Stimulated activated naive CD8-positive, alpha-beta T cell treated with anti-CD3 and anti-CD28 coated beads, Interleukin-15, amount 100 ng/mL, for 72 hours (primary cell): Measurements from ENCODE around the gene ABHD16B.
"Not testable (repeated sequence)": the region's sequence is repeated elsewhere in the genome, so short reads cannot be mapped to it uniquely, and the experiment has no call there.

ENCODE experiments used
- ATAC-seq: fragments of 150-1000 bp; cut with Tn5 transposase; 2 replicates; pipeline ENCODE4 v1.10.0; 2021; ENCODE audit warnings: mild to moderate bottlenecking, moderate library complexity
- DNase-seq, 2 donors: peaks; one replicate each; pipeline ENCODE4 v3.0.0; 2021 to 2022
- H3K27ac Mint-ChIP-seq, 2 donors: one replicate each; pipeline ENCODE4 v1.8.0; 2022; ENCODE audit warnings: mild to moderate bottlenecking in 2 of 2, mixed read lengths in 2 of 2, moderate library complexity in 2 of 2
- H3K27me3 Mint-ChIP-seq: one replicate; pipeline ENCODE4 v1.8.0; 2022; ENCODE audit warnings: mixed read lengths
- H3K4me1 Mint-ChIP-seq: one replicate; pipeline ENCODE4 v1.8.0; 2022; ENCODE audit warnings: mild to moderate bottlenecking, mixed read lengths
- H3K4me3 Mint-ChIP-seq, 2 donors: one replicate each; pipeline ENCODE4 v1.8.0; 2022; ENCODE audit warnings: mild to moderate bottlenecking in 2 of 2, mixed read lengths in 2 of 2, moderate library complexity in 1 of 2
- H3K9me3 Mint-ChIP-seq, 2 donors: one replicate each; pipeline ENCODE4 v1.8.0; 2022; ENCODE audit warnings: mixed read lengths in 2 of 2

Gene ABHD16B

DNA sequence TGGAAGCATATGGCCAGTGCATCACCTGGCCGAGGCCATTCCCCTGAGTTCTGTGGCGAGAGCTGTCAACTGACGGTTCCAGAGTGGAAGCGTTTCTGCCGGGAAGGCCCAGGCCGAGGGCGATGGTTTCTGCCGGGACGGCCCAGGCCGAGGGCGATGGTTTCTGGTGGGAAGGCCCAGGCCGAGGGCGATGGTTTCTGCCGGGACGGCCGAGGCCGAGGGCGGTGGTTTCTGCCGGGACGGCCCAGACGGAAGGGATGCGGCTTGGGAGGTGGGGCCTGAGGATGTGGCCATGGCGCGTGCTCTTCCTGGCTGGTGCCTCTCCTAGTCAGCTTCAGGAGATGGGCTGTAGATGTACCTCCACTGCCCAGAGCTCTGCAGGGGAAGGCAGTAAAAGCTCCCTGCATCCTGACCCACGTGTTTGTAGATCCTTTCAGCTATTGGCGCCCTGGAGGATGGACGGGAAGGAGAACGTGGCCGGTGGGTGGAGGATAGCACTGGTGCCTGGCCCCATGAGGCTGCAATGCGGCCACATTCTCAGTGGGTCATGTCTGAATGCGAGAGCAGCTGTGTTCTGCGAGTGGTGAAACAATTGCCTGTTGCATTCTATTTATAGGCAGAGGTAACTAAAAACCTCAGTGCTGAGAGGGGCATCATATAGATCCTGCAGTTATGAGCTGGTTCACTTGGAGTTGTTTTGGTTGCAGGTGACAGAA lies 16.6 kb downstream of the ABHD16B start:
- DNase-seq (no peak), ATAC-seq (no peak)
- no peaks in the 10 kb centered on the region for H3K9me3 Mint-ChIP-seq
- no peak overlapping the region for H3K27ac Mint-ChIP-seq
- no peaks in the 10 kb centered on the region for H3K27me3 Mint-ChIP-seq
- peaks cover 9% of the 10 kb centered on the region for H3K4me1 Mint-ChIP-seq
- no peak overlapping the region for H3K4me3 Mint-ChIP-seq

- ATAC-seq, result no peak
- H3K27me3 Mint-ChIP-seq, result no peaks in the 10 kb centered on the region
- H3K4me3 Mint-ChIP-seq, result no peak overlapping the region
- H3K4me1 Mint-ChIP-seq, result no peaks in the 10 kb centered on the region
- no peak for DNase-seq
- no peaks in the 10 kb centered on the region for H3K9me3 Mint-ChIP-seq
- H3K27ac Mint-ChIP-seq, result no peak overlapping the region
Observed at GRCh38 chr20:63878899-63879663, 17.8 kb downstream of the ABHD16B start.

DNA sequence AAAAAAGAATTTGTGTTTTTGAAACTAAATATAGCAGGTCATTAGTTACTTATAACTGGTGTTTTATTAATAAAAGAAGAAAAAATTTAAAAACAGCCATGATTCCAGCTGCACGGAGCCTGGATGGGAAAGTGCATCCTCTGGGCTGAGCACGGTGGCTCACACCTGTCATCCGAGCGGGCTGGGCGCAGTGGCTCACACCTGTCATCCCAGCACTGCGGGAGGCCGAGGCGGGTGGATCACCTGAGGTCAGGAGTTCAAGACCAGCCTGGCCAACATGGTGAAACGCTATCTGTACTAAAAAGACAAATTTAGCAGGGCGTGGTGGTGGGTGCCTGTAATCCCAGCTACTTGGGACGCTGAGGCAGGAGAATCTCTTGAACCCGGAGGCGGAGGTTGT lies 19.6 kb downstream of the ABHD16B start:
- H3K27ac Mint-ChIP-seq, DNase-seq, H3K27me3 Mint-ChIP-seq, H3K4me3 Mint-ChIP-seq, H3K9me3 Mint-ChIP-seq, ATAC-seq: not testable (repeated sequence)
- peaks cover 17% of the 10 kb centered on the region for H3K4me1 Mint-ChIP-seq

DNA sequence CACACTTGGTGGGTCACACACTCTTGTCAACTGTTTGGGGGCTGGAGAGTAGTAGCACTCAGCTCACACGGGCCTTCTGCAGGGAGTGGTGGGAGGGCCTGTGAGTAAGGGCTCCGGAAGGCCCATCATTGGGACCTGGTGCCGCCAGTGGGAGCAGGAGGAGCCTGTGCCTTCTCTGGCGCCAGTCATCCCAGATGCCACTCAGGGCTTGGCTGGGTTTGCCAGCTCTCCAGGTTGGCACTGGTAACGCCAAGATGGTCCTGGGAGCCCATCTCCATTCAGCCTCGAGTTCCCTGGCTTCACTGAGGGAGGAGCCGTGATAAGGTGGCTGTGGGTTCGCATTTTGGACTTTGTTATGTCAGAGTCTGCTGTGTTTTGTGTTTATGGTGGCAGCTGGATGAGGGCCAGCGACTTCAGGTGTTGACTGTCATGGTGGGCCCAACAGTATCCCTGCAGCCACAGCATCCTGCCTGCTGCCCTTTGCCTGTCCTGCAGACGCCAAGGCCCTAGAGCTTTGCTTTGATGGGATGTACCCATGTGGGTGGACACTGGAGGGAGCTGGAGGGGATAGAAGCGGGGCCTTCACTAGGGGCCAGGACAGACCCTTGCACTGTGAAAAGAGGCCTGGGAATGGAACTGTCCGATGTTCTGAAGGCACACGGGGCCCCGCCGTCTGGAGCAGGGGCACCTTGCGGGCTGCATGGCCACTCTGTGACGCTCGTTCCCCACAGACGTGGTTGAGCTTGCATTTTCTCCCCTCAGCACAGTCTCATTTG lies 20.3 kb downstream of the ABHD16B start:
- no peak overlapping the region for H3K4me3 Mint-ChIP-seq
- H3K9me3 Mint-ChIP-seq, result no peaks in the 10 kb centered on the region
- DNase-seq, result no peak
- no peaks in the 10 kb centered on the region for H3K27me3 Mint-ChIP-seq
- no peak for ATAC-seq
- H3K4me1 Mint-ChIP-seq, result peaks cover 19% of the 10 kb centered on the region
- no peak overlapping the region for H3K27ac Mint-ChIP-seq

GRCh38 chr20:63882257-63883200 lies 21.2 kb downstream of the ABHD16B start:
- DNase-seq, result no peak
- Mint-ChIP-seq H3K4me1 (peaks cover 19% of the 10 kb centered on the region), H3K4me3 (no peak overlapping the region), H3K27me3 (no peaks in the 10 kb centered on the region), H3K9me3 (no peaks in the 10 kb centered on the region), H3K27ac (peak overlapping the region in 1 of 2 donors; percentile 15)
- no peak for ATAC-seq

DNA sequence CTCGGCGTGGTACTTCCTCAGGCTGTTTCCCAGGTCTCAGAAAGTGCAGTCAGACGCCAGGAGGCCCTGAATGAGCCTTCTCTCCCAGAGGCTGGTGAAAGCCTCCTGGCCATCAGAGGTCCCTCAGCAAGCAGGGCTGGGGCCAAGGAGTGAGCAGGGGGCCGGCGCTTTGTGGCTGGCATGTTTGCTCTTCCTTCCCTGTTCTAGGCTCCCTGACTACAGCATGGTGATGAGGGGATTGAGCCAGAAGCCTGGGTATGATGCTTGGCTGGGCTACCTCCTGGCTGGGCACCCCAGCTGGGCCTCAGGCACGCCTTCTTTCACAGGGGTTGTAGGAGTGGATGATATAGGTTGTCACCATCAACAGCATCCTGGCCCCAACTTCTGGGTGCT lies 21.9 kb downstream of the ABHD16B start:
- no peak overlapping the region for H3K27ac Mint-ChIP-seq
- H3K27me3 Mint-ChIP-seq, result no peaks in the 10 kb centered on the region
- no peak for ATAC-seq
- no peak overlapping the region for H3K4me3 Mint-ChIP-seq
- no peak for DNase-seq
- peaks cover 19% of the 10 kb centered on the region for H3K4me1 Mint-ChIP-seq
- H3K9me3 Mint-ChIP-seq, result no peaks in the 10 kb centered on the region

- peak overlapping the region; percentile 80 to 82 for H3K27ac Mint-ChIP-seq
- peak; percentile 94 for ATAC-seq
- H3K27me3 Mint-ChIP-seq, result no peaks in the 10 kb centered on the region
- H3K4me1 Mint-ChIP-seq, result peaks cover 19% of the 10 kb centered on the region
- peak overlapping the region in 1 of 2 donors; percentile 45 for H3K4me3 Mint-ChIP-seq
- DNase-seq, result peak in 1 of 2 donors; percentile 69
- no peaks in the 10 kb centered on the region for H3K9me3 Mint-ChIP-seq
Observed at GRCh38 chr20:63884506-63885263, 23.4 kb downstream of the ABHD16B start.

DNA sequence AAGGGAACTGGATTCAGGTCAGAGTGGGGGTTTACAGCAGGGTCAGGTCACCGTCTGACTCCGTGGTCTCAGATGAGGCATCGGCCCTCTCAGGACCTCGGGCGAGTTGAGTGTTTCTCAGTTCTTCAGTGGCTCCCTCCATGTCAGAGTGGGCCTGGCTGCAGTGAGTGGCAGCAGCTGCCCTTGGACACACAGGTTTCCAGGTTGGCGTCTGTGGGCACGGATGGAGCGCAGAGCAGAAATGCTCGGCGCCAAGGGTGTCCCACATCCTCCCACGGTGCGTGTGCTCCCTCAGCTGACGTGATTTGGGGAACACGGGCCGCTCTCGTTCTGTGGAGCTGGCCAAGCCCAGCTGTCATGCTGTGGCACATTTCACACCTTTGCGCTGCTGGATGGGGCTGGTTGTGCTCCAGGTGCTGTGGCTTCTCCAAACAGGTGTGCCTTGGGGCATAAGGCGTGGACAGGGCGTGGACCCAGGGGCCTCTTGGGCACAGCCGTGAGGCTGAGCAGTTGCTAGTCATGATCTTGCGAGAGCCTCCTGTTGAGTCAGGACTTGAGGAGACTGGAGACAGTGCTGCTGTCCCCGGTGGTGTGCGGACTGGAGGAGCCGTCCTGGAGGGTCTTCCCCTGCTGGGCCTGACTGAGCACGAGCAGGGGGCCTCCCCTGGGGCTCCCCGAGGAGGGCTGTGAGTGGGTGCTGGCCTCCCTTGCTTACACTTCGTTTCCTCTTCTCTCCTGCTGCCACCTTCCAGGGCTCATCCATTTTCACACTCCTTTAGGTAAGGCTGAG lies 24.2 kb downstream of the ABHD16B start:
- ATAC-seq (peak; percentile 78), DNase-seq (peak in 1 of 2 donors; percentile 32)
- peak overlapping the region in 1 of 2 donors; percentile 45 for H3K4me3 Mint-ChIP-seq
- no peaks in the 10 kb centered on the region for H3K27me3 Mint-ChIP-seq
- H3K9me3 Mint-ChIP-seq, result no peaks in the 10 kb centered on the region
- peak overlapping the region in 1 of 2 donors; percentile 63 for H3K27ac Mint-ChIP-seq
- peaks cover 19% of the 10 kb centered on the region for H3K4me1 Mint-ChIP-seq

DNA sequence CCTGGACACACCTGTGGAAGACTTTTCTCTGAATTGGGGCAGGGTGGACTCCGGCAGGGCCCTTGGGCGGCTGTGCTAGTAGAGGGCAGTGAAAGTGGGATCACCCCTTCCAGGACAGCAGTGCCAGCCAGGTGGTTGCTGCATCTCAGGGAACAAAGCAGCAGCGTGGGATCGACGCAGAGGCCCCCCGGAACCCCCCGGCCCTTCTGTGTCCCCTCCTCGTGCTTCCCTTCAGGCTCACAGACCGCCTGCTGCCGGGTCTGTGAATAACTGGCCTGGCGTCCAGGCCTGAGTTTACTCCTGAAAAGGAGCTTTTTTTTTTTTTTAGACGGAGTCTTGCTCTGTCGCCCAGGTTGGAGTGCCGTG lies 24.7 kb downstream of the ABHD16B start:
- DNase-seq (no peak), ATAC-seq (no peak)
- Mint-ChIP-seq H3K9me3 (no peaks in the 10 kb centered on the region), H3K4me1 (peaks cover 19% of the 10 kb centered on the region), H3K27ac (peak overlapping the region in 1 of 2 donors; percentile 63), H3K4me3 (no peak overlapping the region), H3K27me3 (no peaks in the 10 kb centered on the region)

- ATAC-seq (no peak), DNase-seq (no peak)
- no peak overlapping the region for H3K4me3 Mint-ChIP-seq
- no peaks in the 10 kb centered on the region for H3K9me3 Mint-ChIP-seq
- H3K4me1 Mint-ChIP-seq, result peaks cover 19% of the 10 kb centered on the region
- H3K27ac Mint-ChIP-seq, result no peak overlapping the region
- no peaks in the 10 kb centered on the region for H3K27me3 Mint-ChIP-seq
Observed at GRCh38 chr20:63886921-63887320, 25.6 kb downstream of the ABHD16B start.

DNA sequence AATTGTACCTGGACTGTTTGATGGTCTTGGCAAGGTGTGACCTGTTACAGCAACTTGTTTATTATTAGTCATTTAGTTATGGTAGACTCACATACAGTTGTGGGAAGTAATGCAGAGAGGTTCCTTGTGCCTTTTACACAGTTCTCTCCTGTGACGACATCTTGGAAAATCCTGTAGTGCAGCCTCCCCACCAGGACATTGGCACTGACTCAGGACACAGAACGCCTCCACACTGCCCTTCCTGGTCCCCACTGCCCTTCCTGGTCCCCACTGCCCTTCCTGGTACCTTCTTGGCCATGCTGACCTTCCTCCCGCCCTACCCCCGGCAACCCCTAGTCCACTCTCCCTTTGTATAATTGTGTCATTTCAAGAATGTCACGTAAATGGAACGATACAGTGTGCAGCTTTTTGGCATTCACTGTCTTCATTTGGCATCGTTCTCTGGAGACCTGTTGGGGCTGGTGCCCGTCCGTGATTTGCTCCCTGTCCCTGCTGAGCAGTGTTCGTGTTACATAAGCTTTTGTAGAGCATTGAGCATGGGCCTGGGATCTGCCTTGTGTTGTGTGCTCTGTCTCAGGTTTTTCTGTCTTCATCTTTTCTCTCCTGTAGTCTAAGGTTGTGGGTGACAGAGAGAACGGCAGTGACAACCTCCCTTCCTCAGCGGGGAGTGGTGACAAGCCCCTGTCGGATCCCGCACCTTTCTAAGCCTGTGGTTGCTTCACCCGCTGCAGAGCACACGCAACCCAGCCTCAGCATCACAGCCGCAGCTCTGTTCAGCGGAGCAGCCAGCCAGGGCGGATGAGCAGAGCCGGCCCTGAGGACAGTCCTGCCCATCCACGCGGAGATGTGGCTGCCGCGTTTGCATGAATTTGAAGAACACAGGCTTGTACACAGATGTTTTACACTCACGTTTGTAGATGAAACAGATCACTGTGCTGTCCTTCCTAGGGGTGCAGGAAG lies 28.2 kb downstream of the ABHD16B start:
- H3K27me3 Mint-ChIP-seq, result no peaks in the 10 kb centered on the region
- no peak for DNase-seq
- ATAC-seq, result no peak
- H3K27ac Mint-ChIP-seq, result no peak overlapping the region
- peaks cover 24% of the 10 kb centered on the region for H3K4me1 Mint-ChIP-seq
- H3K4me3 Mint-ChIP-seq, result no peak overlapping the region
- no peaks in the 10 kb centered on the region for H3K9me3 Mint-ChIP-seq

- Mint-ChIP-seq H3K27me3 (no peaks in the 10 kb centered on the region), H3K4me3 (no peak overlapping the region), H3K4me1 (peaks cover 19% of the 10 kb centered on the region), H3K9me3 (no peaks in the 10 kb centered on the region), H3K27ac (no peak overlapping the region)
- no peak for DNase-seq
- ATAC-seq, result no peak
Observed at GRCh38 chr20:63890201-63890576, 28.9 kb downstream of the ABHD16B start.

DNA sequence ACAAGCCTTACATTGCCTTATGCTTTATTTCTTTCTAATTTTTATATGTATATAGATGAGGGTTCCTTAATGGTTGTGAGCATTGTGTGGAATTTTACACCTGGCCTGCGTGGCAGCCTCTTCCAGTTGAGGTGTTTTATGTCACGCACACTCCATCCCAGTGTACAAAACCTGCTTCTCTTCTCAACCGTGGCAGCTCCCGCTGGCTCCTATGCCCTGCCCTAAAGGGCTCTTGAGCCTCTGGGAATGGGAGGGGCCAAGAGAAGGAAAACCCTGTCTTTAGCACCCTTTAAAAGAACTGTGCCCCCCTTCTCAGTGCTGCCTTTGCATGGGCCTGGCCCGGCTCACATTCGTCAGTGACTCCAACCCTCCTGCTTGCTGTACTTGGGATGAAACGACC lies 29.3 kb downstream of the ABHD16B start:
- H3K9me3 Mint-ChIP-seq, result no peaks in the 10 kb centered on the region
- no peaks in the 10 kb centered on the region for H3K27me3 Mint-ChIP-seq
- no peak for ATAC-seq
- H3K4me3 Mint-ChIP-seq, result no peak overlapping the region
- DNase-seq, result no peak
- H3K4me1 Mint-ChIP-seq, result peaks cover 15% of the 10 kb centered on the region
- no peak overlapping the region for H3K27ac Mint-ChIP-seq
